H9 (cell line): ENCODE results near the gene PDLIM3. TPM values are rescaled to one million over a fixed set of nuclear protein-coding genes. Genes with fewer than 3 reads are reported as not detected.

Source experiments
- DNase-seq: peaks from one replicate; pipeline ENCODE4 v3.0.0-alpha.2; 2017
- H2AFZ ChIP-seq: one replicate; pipeline ENCODE4 v1.6.1; 2013; ENCODE audit warnings: mild to moderate bottlenecking, low read length, control low read depth, moderate library complexity
- H2AK5ac ChIP-seq: 2 replicates; pipeline ENCODE4 v1.6.1; 2013; ENCODE audit warnings: low read length, control low read depth, mixed read lengths; ENCODE audit not compliant: insufficient read length
- H2BK120ac ChIP-seq: one replicate; pipeline ENCODE4 v1.6.1; 2013; ENCODE audit warnings: low read depth, mild to moderate bottlenecking, low read length, control low read depth, inconsistent platforms; ENCODE audit not compliant: poor library complexity, severe bottlenecking
- H2BK12ac ChIP-seq: 2 replicates; pipeline ENCODE4 v1.6.1; 2013; ENCODE audit warnings: low read length, control low read depth, mixed read lengths, low read depth; ENCODE audit not compliant: insufficient read length
- H2BK15ac ChIP-seq: 2 replicates; pipeline ENCODE4 v1.6.1; 2013; ENCODE audit warnings: low read depth, low read length, control low read depth
- H2BK20ac ChIP-seq: one replicate; pipeline ENCODE4 v1.6.1; 2013; ENCODE audit warnings: low read depth, mild to moderate bottlenecking, low read length, control low read depth, inconsistent platforms; ENCODE audit not compliant: poor library complexity, severe bottlenecking
- H2BK5ac ChIP-seq: 2 replicates; pipeline ENCODE4 v1.6.1; 2013; ENCODE audit warnings: low read length, control low read depth, mixed read lengths; ENCODE audit not compliant: insufficient read length
- H3K14ac ChIP-seq: 2 replicates; pipeline ENCODE4 v1.6.1; 2013; ENCODE audit warnings: low read length, control low read depth; ENCODE audit not compliant: insufficient read depth
- H3K18ac ChIP-seq: 2 replicates; pipeline ENCODE4 v1.6.1; 2013; ENCODE audit warnings: low read depth, mild to moderate bottlenecking, mixed read lengths, low read length, control low read depth; ENCODE audit not compliant: insufficient read length
- H3K23ac ChIP-seq: 2 replicates; pipeline ENCODE4 v1.6.1; 2013; ENCODE audit warnings: low read length, control low read depth, mixed read lengths, low read depth; ENCODE audit not compliant: insufficient read length
- H3K23me2 ChIP-seq: 2 replicates; pipeline ENCODE4 v1.6.1; 2013; ENCODE audit warnings: low read depth, mild to moderate bottlenecking, mixed read lengths, low read length, control low read depth; ENCODE audit not compliant: insufficient read length, poor library complexity, severe bottlenecking
- H3K27ac ChIP-seq: 2 replicates; pipeline ENCODE4 v1.5.1; 2013; ENCODE audit warnings: low read length, control low read depth, mixed read lengths, low read depth; ENCODE audit not compliant: insufficient read length
- H3K27me3 ChIP-seq: 2 replicates; pipeline ENCODE4 v1.6.1; 2013; ENCODE audit warnings: low read length, control low read depth, inconsistent platforms; ENCODE audit not compliant: insufficient read depth
- H3K4ac ChIP-seq: 2 replicates; pipeline ENCODE4 v1.6.1; 2013; ENCODE audit warnings: low read depth, mild to moderate bottlenecking, control low read depth, inconsistent platforms, low read length, moderate library complexity
- H3K4me1 ChIP-seq: 2 replicates; pipeline ENCODE4 v1.6.1; 2013; ENCODE audit warnings: low read length, control low read depth, inconsistent platforms; ENCODE audit not compliant: insufficient read depth
- H3K4me2 ChIP-seq: 2 replicates; pipeline ENCODE4 v1.6.1; 2013; ENCODE audit warnings: low read length, control low read depth, mixed read lengths; ENCODE audit not compliant: insufficient read length, insufficient read depth
- H3K56ac ChIP-seq: 2 replicates; pipeline ENCODE4 v1.6.1; 2013; ENCODE audit warnings: low read depth, mild to moderate bottlenecking, mixed read lengths, low read length, control low read depth; ENCODE audit not compliant: insufficient read length
- H3K79me1 ChIP-seq: 2 replicates; pipeline ENCODE4 v1.6.1; 2013; ENCODE audit warnings: low read depth, mild to moderate bottlenecking, moderate library complexity, low read length, control low read depth, inconsistent platforms; ENCODE audit not compliant: insufficient read depth, poor library complexity, severe bottlenecking
- H3K79me2 ChIP-seq: 2 replicates; pipeline ENCODE4 v1.6.1; 2013; ENCODE audit warnings: low read length, control low read depth, inconsistent platforms; ENCODE audit not compliant: insufficient read depth
- H3K9ac ChIP-seq: 2 replicates; pipeline ENCODE4 v1.6.1; 2013; ENCODE audit warnings: low read length, control low read depth, mixed read lengths; ENCODE audit not compliant: insufficient read length; ENCODE audit errors: extremely low read depth
- H3K9me3 ChIP-seq: one replicate; pipeline ENCODE4 v1.6.1; 2013; ENCODE audit warnings: low read depth, low read length, inconsistent platforms; ENCODE audit not compliant: control insufficient read depth
- H3T11ph ChIP-seq: one replicate; pipeline ENCODE4 v1.6.1; 2013; ENCODE audit warnings: mild to moderate bottlenecking, low read length, control low read depth, inconsistent platforms
- H4K20me1 ChIP-seq: one replicate; pipeline ENCODE4 v1.6.1; 2013; ENCODE audit not compliant: control insufficient read depth, insufficient read length, insufficient read depth
- H4K5ac ChIP-seq: 2 replicates; pipeline ENCODE4 v1.6.1; 2013; ENCODE audit warnings: low read depth, mild to moderate bottlenecking, mixed read lengths, low read length, control low read depth; ENCODE audit not compliant: insufficient read length
- H4K8ac ChIP-seq: replicated peaks from 2 replicates; pipeline ENCODE4 v1.6.1; 2013; ENCODE audit warnings: low read length, control low read depth, mixed read lengths, low read depth; ENCODE audit not compliant: insufficient read length
- H4K91ac ChIP-seq: 2 replicates; pipeline ENCODE4 v1.6.1; 2013; ENCODE audit warnings: low read depth, mild to moderate bottlenecking, moderate library complexity, mixed read lengths, low read length, control low read depth; ENCODE audit not compliant: insufficient read length
- H3K27ac Mint-ChIP-seq, 3 experiments: 2 replicates in 2 of 3; 3 replicates in 1 of 3; pipeline ENCODE4 v1.8.0; 2020 to 2021; ENCODE audit warnings: mixed read lengths in 3 of 3, mild to moderate bottlenecking in 1 of 3, moderate library complexity in 1 of 3
- H3K27me3 Mint-ChIP-seq: 2 replicates; pipeline ENCODE4 v1.8.0; 2021; ENCODE audit warnings: low read depth, mild to moderate bottlenecking, moderate library complexity, mixed read lengths
- H3K36me3 Mint-ChIP-seq, 3 experiments: 2 replicates in 2 of 3; 3 replicates in 1 of 3; pipeline ENCODE4 v1.8.0; 2020 to 2021; ENCODE audit warnings: low read depth in 3 of 3, mixed read lengths in 3 of 3; ENCODE audit not compliant: insufficient read depth in 1 of 3
- H3K4me1 Mint-ChIP-seq, 2 experiments: 2 replicates each; pipeline ENCODE4 v1.8.0; 2020; ENCODE audit warnings: mixed read lengths in 2 of 2
- H3K4me3 Mint-ChIP-seq, 2 experiments: 2 replicates in 1 of 2; 3 replicates in 1 of 2; pipeline ENCODE4 v1.8.0; 2020 to 2021; ENCODE audit warnings: mild to moderate bottlenecking in 2 of 2, mixed read lengths in 2 of 2, moderate library complexity in 1 of 2
- H3K9me3 Mint-ChIP-seq, 2 experiments: 2 replicates in 1 of 2; 3 replicates in 1 of 2; pipeline ENCODE4 v1.8.0; 2020; ENCODE audit warnings: mild to moderate bottlenecking in 2 of 2, mixed read lengths in 2 of 2, moderate library complexity in 1 of 2
- WGBS: extraction: QIAGEN DNeasy Blood & Tissue Kit; methylation state at CpG from one replicate; pipeline ENCODE4 v1.1.7; 2013; ENCODE audit warnings: missing lambda C conversion rate, low lambda C conversion rate, mixed read lengths; ENCODE audit not compliant: insufficient read length; ENCODE audit errors: extremely low coverage; 5-methylcytosine and 5-hydroxymethylcytosine counted together
- total RNA-seq: library from RNA; stranded (reverse); gene quantifications from 2 replicates; pipeline ENCODE4 v1.2.1, GENCODE V29; 2021
- TF ChIP-seq, protein P1 (sequence below): fragments of 200-600 bp; sonication (generic); conservative IDR thresholded peaks from 3 replicates; pipeline ENCODE4 v1.8.0; 2021; ENCODE audit warnings: antibody characterized with exemption, mild to moderate bottlenecking

The PDLIM3 gene
- total RNA-seq, 1 experiment from 2014 or later = 12.0 TPM

DNA sequence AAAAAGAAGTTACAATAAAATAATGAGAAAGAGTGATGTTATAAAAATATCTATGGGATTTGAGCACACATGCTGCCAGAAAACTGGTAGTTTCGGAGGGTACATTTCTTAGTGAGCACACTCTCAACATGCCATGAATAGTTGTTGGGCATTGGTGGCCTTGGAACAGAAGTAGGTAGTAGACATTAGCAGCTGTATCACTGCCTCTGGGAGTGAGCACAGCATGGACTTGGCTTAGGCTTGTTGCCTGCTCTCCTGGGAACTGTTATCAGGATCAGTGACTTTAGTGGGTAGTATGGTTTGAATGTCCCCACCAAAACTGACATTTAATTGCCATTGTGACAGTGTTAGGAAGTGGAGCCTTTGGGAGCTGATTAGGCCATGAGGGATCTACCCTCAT lies 13.3 kb upstream of the PDLIM3 start:
- no peak overlapping the region for H2BK12ac ChIP-seq
- H3T11ph ChIP-seq = no peak overlapping the region
- H2BK15ac ChIP-seq = no peak overlapping the region
- H3K27me3 ChIP-seq = no peaks in the 10 kb centered on the region
- H3K79me1 ChIP-seq = no peaks in the 10 kb centered on the region
- no peak overlapping the region for H2BK5ac ChIP-seq
- no peaks in the 10 kb centered on the region for H3K27me3 Mint-ChIP-seq
- H3K27ac ChIP-seq = no peak overlapping the region
- no CpG with 5 or more reads among the region's 1 CpG for WGBS
- no peak overlapping the region for H2AK5ac ChIP-seq
- H3K4me3 Mint-ChIP-seq = no peak overlapping the region
- H2AFZ ChIP-seq = no peak overlapping the region
- H4K20me1 ChIP-seq = no peaks in the 10 kb centered on the region
- H3K14ac ChIP-seq = no peak overlapping the region
- H3K9me3 Mint-ChIP-seq = peaks cover 0 to 3% of the 10 kb centered on the region in 2 experiments; a peak in 1 of 5 replicates
- no peak overlapping the region for H3K56ac ChIP-seq
- no peaks in the 10 kb centered on the region; a peak in 2 of 7 replicates for H3K36me3 Mint-ChIP-seq
- no peak overlapping the region for H2BK120ac ChIP-seq
- no peak overlapping the region for H4K91ac ChIP-seq
- no peak overlapping the region for H3K9ac ChIP-seq
- H3K4me1 ChIP-seq = no peaks in the 10 kb centered on the region; the same call in 1 of the 2 replicates
- no peaks in the 10 kb centered on the region for H3K23me2 ChIP-seq
- H3K4me2 ChIP-seq = no peak overlapping the region
- H2BK20ac ChIP-seq = no peak overlapping the region
- H3K4me1 Mint-ChIP-seq = peaks cover 0 to 2% of the 10 kb centered on the region in 2 experiments; a peak in 2 of 4 replicates
- H3K23ac ChIP-seq = no peak overlapping the region
- no peaks in the 10 kb centered on the region for H3K79me2 ChIP-seq
- no peaks in the 10 kb centered on the region for H3K9me3 ChIP-seq
- TF ChIP-seq, protein P1, sequence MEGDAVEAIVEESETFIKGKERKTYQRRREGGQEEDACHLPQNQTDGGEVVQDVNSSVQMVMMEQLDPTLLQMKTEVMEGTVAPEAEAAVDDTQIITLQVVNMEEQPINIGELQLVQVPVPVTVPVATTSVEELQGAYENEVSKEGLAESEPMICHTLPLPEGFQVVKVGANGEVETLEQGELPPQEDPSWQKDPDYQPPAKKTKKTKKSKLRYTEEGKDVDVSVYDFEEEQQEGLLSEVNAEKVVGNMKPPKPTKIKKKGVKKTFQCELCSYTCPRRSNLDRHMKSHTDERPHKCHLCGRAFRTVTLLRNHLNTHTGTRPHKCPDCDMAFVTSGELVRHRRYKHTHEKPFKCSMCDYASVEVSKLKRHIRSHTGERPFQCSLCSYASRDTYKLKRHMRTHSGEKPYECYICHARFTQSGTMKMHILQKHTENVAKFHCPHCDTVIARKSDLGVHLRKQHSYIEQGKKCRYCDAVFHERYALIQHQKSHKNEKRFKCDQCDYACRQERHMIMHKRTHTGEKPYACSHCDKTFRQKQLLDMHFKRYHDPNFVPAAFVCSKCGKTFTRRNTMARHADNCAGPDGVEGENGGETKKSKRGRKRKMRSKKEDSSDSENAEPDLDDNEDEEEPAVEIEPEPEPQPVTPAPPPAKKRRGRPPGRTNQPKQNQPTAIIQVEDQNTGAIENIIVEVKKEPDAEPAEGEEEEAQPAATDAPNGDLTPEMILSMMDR = no peak
- no peak for DNase-seq
- H3K18ac ChIP-seq = no peak overlapping the region
- no peak overlapping the region for H4K5ac ChIP-seq
- H3K4ac ChIP-seq = no peak overlapping the region
- no peak overlapping the region for H3K27ac Mint-ChIP-seq
- H4K8ac ChIP-seq = no peak overlapping the region
